Fibroblast of mammary gland (primary cell): ENCODE results near the gene CFL1.
A peak's percentile ranks its signal among the peaks of the same experiment; 100 is the strongest.

ENCODE experiments used
- DNase-seq: peaks from one replicate; pipeline ENCODE4 v3.0.0-alpha.2; 2010; ENCODE audit warnings: low read depth
- H3K4me3 ChIP-seq: 2 replicates; pipeline ENCODE4 v1.5.1; 2011; ENCODE audit warnings: low read depth, mild to moderate bottlenecking, low read length, moderate library complexity; ENCODE audit not compliant: control insufficient read depth
- TF ChIP-seq, protein P1 (sequence below): conservative IDR thresholded peaks from 2 replicates; pipeline ENCODE4 v1.5.1; 2011; ENCODE audit warnings: low read depth, low read length, inconsistent platforms; ENCODE audit not compliant: control insufficient read depth, insufficient read depth

Gene CFL1

GRCh38 chr11:65857853-65858680 is at the start of gene CFL1:
Gene CFL1, minus strand, starts transcription at chr11:65858180. Its CDS starts 81 bp downstream, at chr11:65858099.
- DNase-seq, result peak; percentile 95
- peak within 1 kb of the TSS; percentile 94 for H3K4me3 ChIP-seq
- TF ChIP-seq, protein P1, sequence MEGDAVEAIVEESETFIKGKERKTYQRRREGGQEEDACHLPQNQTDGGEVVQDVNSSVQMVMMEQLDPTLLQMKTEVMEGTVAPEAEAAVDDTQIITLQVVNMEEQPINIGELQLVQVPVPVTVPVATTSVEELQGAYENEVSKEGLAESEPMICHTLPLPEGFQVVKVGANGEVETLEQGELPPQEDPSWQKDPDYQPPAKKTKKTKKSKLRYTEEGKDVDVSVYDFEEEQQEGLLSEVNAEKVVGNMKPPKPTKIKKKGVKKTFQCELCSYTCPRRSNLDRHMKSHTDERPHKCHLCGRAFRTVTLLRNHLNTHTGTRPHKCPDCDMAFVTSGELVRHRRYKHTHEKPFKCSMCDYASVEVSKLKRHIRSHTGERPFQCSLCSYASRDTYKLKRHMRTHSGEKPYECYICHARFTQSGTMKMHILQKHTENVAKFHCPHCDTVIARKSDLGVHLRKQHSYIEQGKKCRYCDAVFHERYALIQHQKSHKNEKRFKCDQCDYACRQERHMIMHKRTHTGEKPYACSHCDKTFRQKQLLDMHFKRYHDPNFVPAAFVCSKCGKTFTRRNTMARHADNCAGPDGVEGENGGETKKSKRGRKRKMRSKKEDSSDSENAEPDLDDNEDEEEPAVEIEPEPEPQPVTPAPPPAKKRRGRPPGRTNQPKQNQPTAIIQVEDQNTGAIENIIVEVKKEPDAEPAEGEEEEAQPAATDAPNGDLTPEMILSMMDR, result no peak

GRCh38 chr11:65906602-65907001 is 48.6 kb upstream of the CFL1 start:
- DNase-seq, result no peak
- no peak overlapping the region for H3K4me3 ChIP-seq
- TF ChIP-seq, protein P1, result no peak

GRCh38 chr11:65903715-65904114 is 45.7 kb upstream of the CFL1 start:
- no peak for DNase-seq
- TF ChIP-seq, protein P1, result no peak
- no peak overlapping the region for H3K4me3 ChIP-seq

DNA sequence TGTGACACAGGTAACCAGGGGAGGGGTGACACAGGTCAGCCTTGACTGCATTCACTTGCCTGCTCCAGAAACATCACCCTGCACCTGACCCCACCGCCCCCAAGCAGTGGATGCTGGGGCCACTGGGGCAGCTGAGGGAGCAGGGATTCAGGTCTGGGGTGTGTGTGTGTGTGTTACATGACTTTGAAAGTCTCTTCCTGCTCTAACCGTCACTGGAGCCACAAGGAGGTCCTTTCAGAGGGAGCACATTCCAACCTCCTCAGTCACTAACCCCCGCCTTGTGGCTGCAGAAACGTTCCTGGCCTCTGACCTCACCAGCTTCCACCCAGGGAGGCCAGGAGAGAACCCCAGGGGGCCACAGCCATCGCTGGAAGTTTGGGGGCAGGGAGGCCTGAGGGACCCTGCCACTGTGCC is 45.1 kb upstream of the CFL1 start:
- peak; percentile 89 for DNase-seq
- TF ChIP-seq, protein P1, result no peak
- no peak overlapping the region for H3K4me3 ChIP-seq

GRCh38 chr11:65900899-65901180 is 42.9 kb upstream of the CFL1 start:
- no peak for DNase-seq
- TF ChIP-seq, protein P1, result no peak
- H3K4me3 ChIP-seq, result no peak overlapping the region

- peak; percentile 95 for DNase-seq
Observed at GRCh38 chr11:65900125-65900898, 42.3 kb upstream of the CFL1 start, which contains the start of gene FOSL1. Gene FOSL1, minus strand, starts transcription at chr11:65900388. Its CDS starts 49 bp downstream, at chr11:65900339.

More at GRCh38 chr11:65900125-65900898, 42.3 kb upstream of the CFL1 start, which contains the start of gene FOSL1:
- H3K4me3 ChIP-seq, result peak within 1 kb of the TSS; percentile 92
- TF ChIP-seq, protein P1, result no peak
